ENCODE measurements around the gene MYO15A. TPM values are rescaled to one million over a fixed set of nuclear protein-coding genes. Genes with fewer than 3 reads are reported as not detected.

The MYO15A gene
- total RNA-seq, 8 experiments from 2014 or later, result 0.14 to 4.9 (median 1.2) TPM

- ATAC-seq (replicated peaks in 6 of 8), result no peak
- H3K4me3 ChIP-seq, result no peak overlapping the region
- in situ Hi-C loops (cut with MboI; ENCODE audit: low pct_unique_long_range_greater_than_20kb in 2 of 9, low sequenced_read_pairs in 9 of 9, unreplicated experiment in 9 of 9), result no loop called here
- WGBS, 10 experiments, result 60 to 100% (median 89%) methylated on average over 1 to 8 of the region's 14 CpGs; no CpG with 5 or more reads in 2 of the 10 experiments
- peaks cover 0 to 7% of the 10 kb centered on the region in 2 donors for H3K4me1 ChIP-seq (replicated peaks in 1 of 2)
- H3K27ac ChIP-seq, result no peak overlapping the region
Measured at GRCh38 chr17:18107061-18107790, 1.3 kb upstream of the MYO15A start.

GRCh38 chr17:18107971-18108370, 585 bp upstream of the MYO15A start:
- Histone ChIP-seq H3K27ac (no peak overlapping the region), H3K4me3 (no peak overlapping the region), H3K4me1 (replicated peaks in 1 of 2) (peaks cover 0 to 7% of the 10 kb centered on the region in 2 donors)
- ATAC-seq (replicated peaks in 6 of 8), result peak in 2 of 8 experiments; percentile 2 to 3
- in situ Hi-C loops (cut with MboI; ENCODE audit: low pct_unique_long_range_greater_than_20kb in 2 of 9, low sequenced_read_pairs in 9 of 9, unreplicated experiment in 9 of 9), result no loop called here
- WGBS, 10 experiments, result 40 to 100% (median 83%) methylated on average over 1 of the region's 6 CpGs; no CpG with 5 or more reads in 7 of the 10 experiments

- Histone ChIP-seq H3K4me1 (replicated peaks in 1 of 2) (peaks cover 0 to 9% of the 10 kb centered on the region in 2 donors), H3K27ac (no peak overlapping the region), H3K4me3 (no peak overlapping the region)
- ATAC-seq (replicated peaks in 6 of 8), result no peak
- in situ Hi-C loops (cut with MboI; ENCODE audit: low pct_unique_long_range_greater_than_20kb in 2 of 9, low sequenced_read_pairs in 9 of 9, unreplicated experiment in 9 of 9), result no loop called here
- WGBS, 10 experiments, result 40 to 90% (median 65%) methylated on average over 1 to 3 of the region's 10 CpGs; no CpG with 5 or more reads in 6 of the 10 experiments
Measured at GRCh38 chr17:18109935-18110485, 1.5 kb downstream of the MYO15A start.

- in situ Hi-C loops (cut with MboI; ENCODE audit: low pct_unique_long_range_greater_than_20kb in 2 of 9, low sequenced_read_pairs in 9 of 9, unreplicated experiment in 9 of 9), result no loop called here
- Histone ChIP-seq H3K4me1 (replicated peaks in 1 of 2) (peaks cover 0 to 4% of the 10 kb centered on the region in 2 donors), H3K4me3 (no peak overlapping the region), H3K27ac (no peak overlapping the region)
- ATAC-seq (replicated peaks in 6 of 8), result no peak
- WGBS, 10 experiments, result 60 to 88% (median 82%) methylated on average over 1 to 3 of the region's 4 CpGs; no CpG with 5 or more reads in 4 of the 10 experiments
Measured at GRCh38 chr17:18110636-18111145, 2.1 kb downstream of the MYO15A start.

GRCh38 chr17:18111330-18111971, 2.9 kb downstream of the MYO15A start:
- in situ Hi-C loops (cut with MboI; ENCODE audit: low pct_unique_long_range_greater_than_20kb in 2 of 9, low sequenced_read_pairs in 9 of 9, unreplicated experiment in 9 of 9), result no loop called here
- Histone ChIP-seq H3K4me1 (replicated peaks in 1 of 2) (peaks cover 0 to 4% of the 10 kb centered on the region in 2 donors), H3K4me3 (no peak overlapping the region), H3K27ac (no peak overlapping the region)
- no peak for ATAC-seq (replicated peaks in 6 of 8)
- WGBS, 10 experiments, result 50 to 100% (median 83%) methylated on average over 1 to 3 of the region's 6 CpGs; no CpG with 5 or more reads in 4 of the 10 experiments

- Histone ChIP-seq H3K4me3 (no peak overlapping the region), H3K4me1 (replicated peaks in 1 of 2) (peaks cover 7 to 9% of the 10 kb centered on the region in 2 donors), H3K27ac (no peak overlapping the region)
- no peak for ATAC-seq (replicated peaks in 6 of 8)
- in situ Hi-C loops (cut with MboI; ENCODE audit: low pct_unique_long_range_greater_than_20kb in 2 of 9, low sequenced_read_pairs in 9 of 9, unreplicated experiment in 9 of 9), result no loop called here
- WGBS, 10 experiments, result 30 to 95% (median 64%) methylated on average over 1 to 5 of the region's 7 CpGs; no CpG with 5 or more reads in 1 of the 10 experiments
Measured at GRCh38 chr17:18115517-18115916, 7.0 kb downstream of the MYO15A start.

- no peak for ATAC-seq (replicated peaks in 6 of 8)
- WGBS, 10 experiments, result 0 to 86% (median 65%) methylated on average over 1 to 3 of the region's 5 CpGs; no CpG with 5 or more reads in 4 of the 10 experiments
- in situ Hi-C loops (cut with MboI; ENCODE audit: low pct_unique_long_range_greater_than_20kb in 2 of 9, low sequenced_read_pairs in 9 of 9, unreplicated experiment in 9 of 9), result no loop called here
- Histone ChIP-seq H3K4me3 (no peak overlapping the region), H3K4me1 (replicated peaks in 1 of 2) (peaks cover 7 to 9% of the 10 kb centered on the region in 2 donors), H3K27ac (no peak overlapping the region)
Measured at GRCh38 chr17:18116078-18116477, 7.5 kb downstream of the MYO15A start.

- in situ Hi-C loops (cut with MboI; ENCODE audit: low pct_unique_long_range_greater_than_20kb in 2 of 9, low sequenced_read_pairs in 9 of 9, unreplicated experiment in 9 of 9), result no loop called here
- Histone ChIP-seq H3K27ac (no peak overlapping the region), H3K4me1 (replicated peaks in 1 of 2) (peaks cover 7 to 9% of the 10 kb centered on the region in 2 donors), H3K4me3 (no peak overlapping the region)
- WGBS, 10 experiments, result 100% methylated on average over 1 of the region's 1 CpG; no CpG with 5 or more reads in 8 of the 10 experiments
- peak in 2 of 8 experiments; percentile 44 to 48 for ATAC-seq (replicated peaks in 6 of 8)
Measured at GRCh38 chr17:18117533-18117932, 9.0 kb downstream of the MYO15A start.

- peak overlapping the region in 1 of 2 donors; percentile 16 for H3K27ac ChIP-seq
- ATAC-seq (replicated peaks in 6 of 8), result peak; percentile 41 to 92 (median 84)
- in situ Hi-C loops (cut with MboI; ENCODE audit: low pct_unique_long_range_greater_than_20kb in 2 of 9, low sequenced_read_pairs in 9 of 9, unreplicated experiment in 9 of 9), result no loop called here
- H3K4me1 ChIP-seq (replicated peaks in 1 of 2), result peaks cover 7 to 9% of the 10 kb centered on the region in 2 donors
- no peak overlapping the region for H3K4me3 ChIP-seq
- 60 to 100% (median 85%) methylated on average over 3 to 16 of the region's 33 CpGs; no CpG with 5 or more reads in 4 of the 10 experiments for WGBS, 10 experiments
Measured at GRCh38 chr17:18117982-18118975, 9.7 kb downstream of the MYO15A start.

- no peak overlapping the region for H3K4me3 ChIP-seq
- no peak overlapping the region for H3K27ac ChIP-seq
- H3K4me1 ChIP-seq (replicated peaks in 1 of 2), result peaks cover 8 to 13% of the 10 kb centered on the region in 2 donors
- no peak for ATAC-seq (replicated peaks in 6 of 8)
- in situ Hi-C loops (cut with MboI; ENCODE audit: low pct_unique_long_range_greater_than_20kb in 2 of 9, low sequenced_read_pairs in 9 of 9, unreplicated experiment in 9 of 9), result no loop called here
- 88 to 100% (median 96%) methylated on average over 1 to 13 of the region's 57 CpGs; no CpG with 5 or more reads in 3 of the 10 experiments for WGBS, 10 experiments
Measured at GRCh38 chr17:18119166-18119745, 10.7 kb downstream of the MYO15A start.

GRCh38 chr17:18119938-18120337, 11.4 kb downstream of the MYO15A start:
- H3K27ac ChIP-seq, result no peak overlapping the region
- in situ Hi-C loops (cut with MboI; ENCODE audit: low pct_unique_long_range_greater_than_20kb in 2 of 9, low sequenced_read_pairs in 9 of 9, unreplicated experiment in 9 of 9), result no loop called here
- 93 to 100% (median 100%) methylated on average over 1 to 11 of the region's 30 CpGs; no CpG with 5 or more reads in 5 of the 10 experiments for WGBS, 10 experiments
- H3K4me3 ChIP-seq, result no peak overlapping the region
- no peak for ATAC-seq (replicated peaks in 6 of 8)
- H3K4me1 ChIP-seq (replicated peaks in 1 of 2), result peaks cover 8 to 16% of the 10 kb centered on the region in 2 donors
